Colonic mucosa (tissue), 4 donors: Measurements from ENCODE around the gene PRLR. TPM values are rescaled to one million over a fixed set of nuclear protein-coding genes. Genes with fewer than 3 reads are reported as not detected.

Experiments used
- DNase-seq: peaks from one replicate; pipeline ENCODE4 v3.0.0-alpha.2; 2020
- H3K27ac ChIP-seq: fragments of 200-600 bp; one replicate; pipeline ENCODE4 v1.8.0; 2021
- H3K27me3 ChIP-seq: fragments of 200-600 bp; one replicate; pipeline ENCODE4 v1.8.0; 2021
- H3K36me3 ChIP-seq: fragments of 200-600 bp; one replicate; pipeline ENCODE4 v1.8.0; 2021
- H3K4me1 ChIP-seq: fragments of 200-600 bp; one replicate; pipeline ENCODE4 v1.8.0; 2021; ENCODE audit warnings: mild to moderate bottlenecking
- H3K4me3 ChIP-seq: fragments of 200-600 bp; one replicate; pipeline ENCODE4 v1.8.0; 2021
- H3K9ac ChIP-seq, 2 donors: one replicate each; pipeline ENCODE4 v1.7.0; 2013; ENCODE audit warnings: control low read depth in 2 of 2, low read depth in 2 of 2, low read length in 2 of 2
- H3K9me3 ChIP-seq: fragments of 200-600 bp; one replicate; pipeline ENCODE4 v1.8.0; 2021
- CTCF ChIP-seq: fragments of 200-600 bp; IDR thresholded peaks from one replicate; pipeline ENCODE4 v1.8.0; 2022; ENCODE audit warnings: antibody characterized with exemption, mild to moderate bottlenecking
- intact Hi-C: fragments of 100-400 bp; cut with DNase I; formaldehyde crosslinking; loops from one replicate; pipeline ENCODE4 v1.14.1; 2022
- total RNA-seq, 2 donors: library from RNA; stranded (reverse); fragmentation: NEBNext Ultra II Directional in 1 of 2; extraction: Animal tissue kit (Norgen Biotek cat#: 25700) in 1 of 2; gene quantifications; one replicate each; pipeline ENCODE4 v1.2.1, GENCODE V29; 2021
- donor health status: healthy.
- donor health status: DM: no; HTN: no; CAD: no.
- donor health status: DM: no; HTN: no; CAD: no.

PRLR gene
- total RNA-seq = 10 to 100 TPM; 23.7 to 38.6 TPM

GRCh38 chr5:35230038-35230611, at the start of gene PRLR:
Gene PRLR (minus strand): TSS chr5:35230487. CDS start chr5:35089620, 140,867 bp downstream.
- no peak for TF ChIP-seq CTCF
- Histone ChIP-seq H3K27ac (peak within 1 kb of the TSS; percentile 54), H3K9ac (peak within 1 kb of the TSS; percentile 60 to 67)

GRCh38 chr5:35274839-35275509, 44.7 kb upstream of the PRLR start:
- no peak overlapping the region for H3K9ac ChIP-seq
- H3K4me3 ChIP-seq = no peak overlapping the region
- intact Hi-C loops = no loop called here
- DNase-seq = no peak
- no peak for TF ChIP-seq CTCF
- no peaks in the 10 kb centered on the region for H3K36me3 ChIP-seq
- no peaks in the 10 kb centered on the region for H3K27me3 ChIP-seq
- no peak overlapping the region for H3K27ac ChIP-seq
- no peaks in the 10 kb centered on the region for H3K4me1 ChIP-seq
- no peaks in the 10 kb centered on the region for H3K9me3 ChIP-seq

More at GRCh38 chr5:35230038-35230611, at the start of gene PRLR:
- no peaks in the 10 kb centered on the region for H3K4me1 ChIP-seq
- no peaks in the 10 kb centered on the region for H3K36me3 ChIP-seq
- intact Hi-C loops = no loop called here
- peak within 1 kb of the TSS; percentile 49 for H3K4me3 ChIP-seq
- H3K9me3 ChIP-seq = no peaks in the 10 kb centered on the region
- H3K27me3 ChIP-seq = no peaks in the 10 kb centered on the region
- peak; percentile 72 for DNase-seq

GRCh38 chr5:35269006-35269405, 38.7 kb upstream of the PRLR start:
- Histone ChIP-seq H3K4me3 (no peak overlapping the region), H3K27me3 (no peaks in the 10 kb centered on the region), H3K4me1 (no peaks in the 10 kb centered on the region), H3K9ac (no peak overlapping the region), H3K36me3 (no peaks in the 10 kb centered on the region), H3K9me3 (no peaks in the 10 kb centered on the region), H3K27ac (no peak overlapping the region)
- DNase-seq = no peak
- intact Hi-C loops = no loop called here
- no peak for TF ChIP-seq CTCF

GRCh38 chr5:35266276-35266675, 36.0 kb upstream of the PRLR start:
- no peak for TF ChIP-seq CTCF
- no peak for DNase-seq

DNA sequence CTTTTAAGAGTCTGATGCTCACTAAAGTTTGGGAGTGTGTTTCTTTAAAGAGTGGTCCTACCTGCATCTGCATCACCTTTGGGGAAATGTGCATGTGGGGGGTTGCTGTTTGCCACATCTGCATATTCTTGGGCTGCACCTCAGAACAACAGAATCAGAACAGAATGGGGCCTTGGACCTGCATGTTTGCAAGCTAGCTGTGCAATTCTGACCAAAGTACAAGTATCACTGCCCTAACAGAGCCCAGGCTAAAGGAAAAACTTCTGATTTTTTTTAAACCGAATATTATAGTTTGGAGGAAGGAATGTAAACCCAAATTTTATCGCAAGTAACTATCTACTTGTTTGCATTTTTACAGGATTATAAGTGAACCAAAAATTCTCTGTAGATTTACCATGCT, 34.2 kb upstream of the PRLR start:
- intact Hi-C loops = no loop called here
- Histone ChIP-seq H3K27ac (no peak overlapping the region), H3K36me3 (no peaks in the 10 kb centered on the region), H3K9ac (no peak overlapping the region), H3K4me1 (no peaks in the 10 kb centered on the region), H3K9me3 (no peaks in the 10 kb centered on the region), H3K27me3 (no peaks in the 10 kb centered on the region), H3K4me3 (no peak overlapping the region)
- DNase-seq = no peak
- no peak for TF ChIP-seq CTCF

More at GRCh38 chr5:35266276-35266675, 36.0 kb upstream of the PRLR start:
- no peak overlapping the region for H3K9ac ChIP-seq
- no peaks in the 10 kb centered on the region for H3K9me3 ChIP-seq
- intact Hi-C loops = no loop called here
- H3K27ac ChIP-seq = no peak overlapping the region
- H3K4me3 ChIP-seq = no peak overlapping the region
- no peaks in the 10 kb centered on the region for H3K36me3 ChIP-seq
- H3K27me3 ChIP-seq = no peaks in the 10 kb centered on the region
- no peaks in the 10 kb centered on the region for H3K4me1 ChIP-seq
